ENCODE measurements around the gene ART4.

ART4 gene

GRCh38 chr12:14810167-14810952, 33.0 kb downstream of the ART4 start:
- no peak for DNase-seq

GRCh38 chr12:14803830-14804160, 39.5 kb downstream of the ART4 start:
- DNase-seq, result peak; percentile 60 to 79

GRCh38 chr12:14803011-14803829, 40.1 kb downstream of the ART4 start, which contains the start of the genes C12orf60 and WBP11:
C12orf60 (plus strand) TSS chr12:14803670; CDS start chr12:14822936, 19,266 bp downstream.
WBP11 (minus strand) TSS chr12:14803478; CDS start chr12:14801383, 2,095 bp downstream.
- peak; percentile 96 to 100 for DNase-seq

GRCh38 chr12:14802721-14803010, 40.7 kb downstream of the ART4 start:
- DNase-seq, result no peak

- no peak for DNase-seq
Observed at GRCh38 chr12:14802247-14802646, 41.1 kb downstream of the ART4 start.

- DNase-seq, result no peak
Observed at GRCh38 chr12:14795028-14795448, 48.3 kb downstream of the ART4 start.

- no peak for DNase-seq
Observed at GRCh38 chr12:14785568-14785967, 57.8 kb downstream of the ART4 start.

GRCh38 chr12:14784471-14784870, 58.9 kb downstream of the ART4 start:
- no peak for DNase-seq

- DNase-seq, result no peak
Observed at GRCh38 chr12:14782756-14783155, 60.6 kb downstream of the ART4 start.

GRCh38 chr12:14781563-14781962, 61.8 kb downstream of the ART4 start:
- no peak for DNase-seq

- no peak for DNase-seq
Observed at GRCh38 chr12:14780859-14781258, 62.5 kb downstream of the ART4 start.

GRCh38 chr12:14779834-14780233, 63.5 kb downstream of the ART4 start:
- no peak for DNase-seq

GRCh38 chr12:14777271-14777670, 66.1 kb downstream of the ART4 start:
- DNase-seq, result peak in 1 of 2 experiments; percentile 52

GRCh38 chr12:14776236-14776961, 66.9 kb downstream of the ART4 start:
- DNase-seq, result no peak

GRCh38 chr12:14775636-14775980, 67.7 kb downstream of the ART4 start:
- no peak for DNase-seq

Measured in NCI-H2081 (cell line).